ENCODE data around the gene MARVELD1. TPM values are rescaled to one million over a fixed set of nuclear protein-coding genes. Genes with fewer than 3 reads are reported as not detected.

MARVELD1 gene
- total and polyA plus RNA-seq, 2 of the 13 experiments (the other 11 are each of a cell fraction or from before 2014, with no cell fraction given) = not detected

DNA sequence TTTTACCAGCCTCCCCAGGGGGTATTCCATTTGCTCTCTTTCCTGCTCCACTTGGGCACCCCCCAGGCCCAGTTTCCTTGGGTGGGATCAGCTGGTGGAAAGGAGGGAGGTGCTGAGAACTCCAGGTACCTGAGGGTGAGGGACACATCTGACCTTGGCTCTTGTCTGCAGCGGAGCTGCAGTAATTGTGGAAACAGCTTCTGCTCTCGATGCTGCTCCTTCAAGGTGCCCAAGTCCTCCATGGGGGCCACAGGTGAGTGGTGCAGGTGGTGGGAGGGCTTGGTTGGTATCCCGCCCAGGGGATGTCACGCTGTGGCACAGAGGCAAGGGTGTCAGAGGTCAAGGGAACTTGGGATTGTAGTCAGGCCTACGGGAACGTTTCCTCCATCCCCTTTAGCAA lies 43.9 kb downstream of the MARVELD1 start:
- Histone ChIP-seq H3K9ac (ENCODE audit: insufficient read depth, low read depth, low read length) (no peak overlapping the region), H2AFZ (ENCODE audit: low read length) (no peak overlapping the region), H3K27ac (ENCODE audit: extremely low read length, insufficient read depth, low read length) (no peak overlapping the region), H3K79me2 (ENCODE audit: insufficient read depth, low read length) (no peaks in the 10 kb centered on the region), H3K4me3 (replicated peaks in 1 of 3; ENCODE audit: insufficient read depth in 1 of 3, low read depth in 2 of 3, low read length in 3 of 3) (no peak overlapping the region), H3K4me2 (ENCODE audit: low read depth, low read length) (no peak overlapping the region), H3K9me3 (ENCODE audit: low read length) (no peaks in the 10 kb centered on the region), H3K27me3 (ENCODE audit: control insufficient read depth in 1 of 2, insufficient read depth in 2 of 2, low read length in 2 of 2) (no peaks in the 10 kb centered on the region), H4K20me1 (ENCODE audit: insufficient read depth, low read length) (no peaks in the 10 kb centered on the region), H3K36me3 (replicated peaks in 1 of 2; ENCODE audit: control insufficient read depth in 1 of 2, insufficient read depth in 2 of 2, low read length in 2 of 2) (peaks cover 37 to 75% of the 10 kb centered on the region in 2 experiments), H3K4me1 (ENCODE audit: insufficient read depth, low read length) (peaks cover 21% of the 10 kb centered on the region)
- DNase-seq (ENCODE audit: low spot score) = no peak
- ChIA-PET CTCF (ENCODE audit: low intra/inter-chr PET ratio, low total read pairs) (no interaction called here), POLR2A (no interaction called here)
- no peak for FAIRE-seq
- ATAC-seq = no peak
- BruUV-seq (replicated peaks) = no TSS peak
- in situ Hi-C loops (cut with HindIII; ENCODE audit: extremely low pct_ligation_motif_present, low pct_unique_long_range_greater_than_20kb) (loop anchor here (5.0 kb wide), 2 partner anchors 35 to 110 kb away; no protein-coding TSS in a partner anchor), intact Hi-C loops (cut with micrococcal nuclease; ENCODE audit: unreplicated experiment) (no loop called here)
- TF ChIP-seq HIVEP1 (CRISPR knock-in tag; IDR thresholded peaks at IDR 0.05) (no peak), ZNF672 (CRISPR knock-in tag; IDR thresholded peaks at IDR 0.05) (no peak), CHD4 (IDR thresholded peaks at IDR 0.05; ENCODE audit: borderline replicate concordance, low read length) (no peak), CENPBD1 (CRISPR knock-in tag; IDR thresholded peaks at IDR 0.05; ENCODE audit: borderline replicate concordance, low read depth) (no peak), KLF12 (CRISPR knock-in tag; IDR thresholded peaks at IDR 0.05; ENCODE audit: borderline replicate concordance) (no peak), MNT (IDR thresholded peaks at IDR 0.05) (no peak), DNMT3B (CRISPR knock-in tag; conservative IDR thresholded peaks at IDR 0.05) (no peak), AHR (CRISPR knock-in tag; IDR thresholded peaks at IDR 0.05) (no peak), ZNF773 (CRISPR knock-in tag; IDR thresholded peaks at IDR 0.05; ENCODE audit: borderline replicate concordance) (no peak), EEA1 (CRISPR knock-in tag; IDR thresholded peaks at IDR 0.05; ENCODE audit: borderline replicate concordance) (no peak)
- TF ChIP-seq, protein P1, sequence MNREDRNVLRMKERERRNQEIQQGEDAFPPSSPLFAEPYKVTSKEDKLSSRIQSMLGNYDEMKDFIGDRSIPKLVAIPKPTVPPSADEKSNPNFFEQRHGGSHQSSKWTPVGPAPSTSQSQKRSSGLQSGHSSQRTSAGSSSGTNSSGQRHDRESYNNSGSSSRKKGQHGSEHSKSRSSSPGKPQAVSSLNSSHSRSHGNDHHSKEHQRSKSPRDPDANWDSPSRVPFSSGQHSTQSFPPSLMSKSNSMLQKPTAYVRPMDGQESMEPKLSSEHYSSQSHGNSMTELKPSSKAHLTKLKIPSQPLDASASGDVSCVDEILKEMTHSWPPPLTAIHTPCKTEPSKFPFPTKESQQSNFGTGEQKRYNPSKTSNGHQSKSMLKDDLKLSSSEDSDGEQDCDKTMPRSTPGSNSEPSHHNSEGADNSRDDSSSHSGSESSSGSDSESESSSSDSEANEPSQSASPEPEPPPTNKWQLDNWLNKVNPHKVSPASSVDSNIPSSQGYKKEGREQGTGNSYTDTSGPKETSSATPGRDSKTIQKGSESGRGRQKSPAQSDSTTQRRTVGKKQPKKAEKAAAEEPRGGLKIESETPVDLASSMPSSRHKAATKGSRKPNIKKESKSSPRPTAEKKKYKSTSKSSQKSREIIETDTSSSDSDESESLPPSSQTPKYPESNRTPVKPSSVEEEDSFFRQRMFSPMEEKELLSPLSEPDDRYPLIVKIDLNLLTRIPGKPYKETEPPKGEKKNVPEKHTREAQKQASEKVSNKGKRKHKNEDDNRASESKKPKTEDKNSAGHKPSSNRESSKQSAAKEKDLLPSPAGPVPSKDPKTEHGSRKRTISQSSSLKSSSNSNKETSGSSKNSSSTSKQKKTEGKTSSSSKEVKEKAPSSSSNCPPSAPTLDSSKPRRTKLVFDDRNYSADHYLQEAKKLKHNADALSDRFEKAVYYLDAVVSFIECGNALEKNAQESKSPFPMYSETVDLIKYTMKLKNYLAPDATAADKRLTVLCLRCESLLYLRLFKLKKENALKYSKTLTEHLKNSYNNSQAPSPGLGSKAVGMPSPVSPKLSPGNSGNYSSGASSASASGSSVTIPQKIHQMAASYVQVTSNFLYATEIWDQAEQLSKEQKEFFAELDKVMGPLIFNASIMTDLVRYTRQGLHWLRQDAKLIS (CRISPR knock-in tag; IDR thresholded peaks at IDR 0.05) = no peak
- TF ChIP-seq, protein P2, sequence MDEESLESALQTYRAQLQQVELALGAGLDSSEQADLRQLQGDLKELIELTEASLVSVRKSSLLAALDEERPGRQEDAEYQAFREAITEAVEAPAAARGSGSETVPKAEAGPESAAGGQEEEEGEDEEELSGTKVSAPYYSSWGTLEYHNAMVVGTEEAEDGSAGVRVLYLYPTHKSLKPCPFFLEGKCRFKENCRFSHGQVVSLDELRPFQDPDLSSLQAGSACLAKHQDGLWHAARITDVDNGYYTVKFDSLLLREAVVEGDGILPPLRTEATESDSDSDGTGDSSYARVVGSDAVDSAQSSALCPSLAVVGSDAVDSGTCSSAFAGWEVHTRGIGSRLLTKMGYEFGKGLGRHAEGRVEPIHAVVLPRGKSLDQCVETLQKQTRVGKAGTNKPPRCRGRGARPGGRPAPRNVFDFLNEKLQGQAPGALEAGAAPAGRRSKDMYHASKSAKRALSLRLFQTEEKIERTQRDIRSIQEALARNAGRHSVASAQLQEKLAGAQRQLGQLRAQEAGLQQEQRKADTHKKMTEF (CRISPR knock-in tag; IDR thresholded peaks at IDR 0.05) = no peak
- TF ChIP-seq, protein P3, sequence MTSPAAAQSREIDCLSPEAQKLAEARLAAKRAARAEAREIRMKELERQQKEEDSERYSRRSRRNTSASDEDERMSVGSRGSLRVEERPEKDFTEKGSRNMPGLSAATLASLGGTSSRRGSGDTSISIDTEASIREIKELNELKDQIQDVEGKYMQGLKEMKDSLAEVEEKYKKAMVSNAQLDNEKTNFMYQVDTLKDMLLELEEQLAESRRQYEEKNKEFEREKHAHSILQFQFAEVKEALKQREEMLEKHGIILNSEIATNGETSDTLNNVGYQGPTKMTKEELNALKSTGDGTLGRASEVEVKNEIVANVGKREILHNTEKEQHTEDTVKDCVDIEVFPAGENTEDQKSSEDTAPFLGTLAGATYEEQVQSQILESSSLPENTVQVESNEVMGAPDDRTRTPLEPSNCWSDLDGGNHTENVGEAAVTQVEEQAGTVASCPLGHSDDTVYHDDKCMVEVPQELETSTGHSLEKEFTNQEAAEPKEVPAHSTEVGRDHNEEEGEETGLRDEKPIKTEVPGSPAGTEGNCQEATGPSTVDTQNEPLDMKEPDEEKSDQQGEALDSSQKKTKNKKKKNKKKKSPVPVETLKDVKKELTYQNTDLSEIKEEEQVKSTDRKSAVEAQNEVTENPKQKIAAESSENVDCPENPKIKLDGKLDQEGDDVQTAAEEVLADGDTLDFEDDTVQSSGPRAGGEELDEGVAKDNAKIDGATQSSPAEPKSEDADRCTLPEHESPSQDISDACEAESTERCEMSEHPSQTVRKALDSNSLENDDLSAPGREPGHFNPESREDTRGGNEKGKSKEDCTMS (CRISPR knock-in tag; conservative IDR thresholded peaks at IDR 0.05) = no peak
- 100% methylated on average over 4 of the region's 6 CpGs for WGBS (ENCODE audit: low lambda C conversion rate)

Measured in HepG2 (cell line).